GM06990 (cell line): ENCODE results near the gene LARP4B.

Experiments used
- DNase-seq: peaks from one replicate; pipeline ENCODE4 v3.0.0-alpha.2; 2011; ENCODE audit not compliant: insufficient read length; ENCODE audit errors: extremely low read depth
- H3K27me3 ChIP-seq: replicated peaks from 2 replicates; pipeline ENCODE4 v1.6.0; 2011; ENCODE audit warnings: low read length; ENCODE audit not compliant: control insufficient read depth, insufficient read depth
- H3K36me3 ChIP-seq: 2 replicates; pipeline ENCODE4 v1.5.1; 2011; ENCODE audit warnings: low read length; ENCODE audit not compliant: control insufficient read depth, insufficient read depth
- H3K4me3 ChIP-seq: replicated peaks from 2 replicates; pipeline ENCODE4 v1.5.1; 2011; ENCODE audit warnings: low read depth, mild to moderate bottlenecking, control low read depth, low read length
- CTCF ChIP-seq: IDR thresholded peaks from 2 replicates; pipeline ENCODE4 v1.5.1; 2011; ENCODE audit warnings: low read length, control low read depth, mild to moderate bottlenecking, inconsistent platforms; ENCODE audit not compliant: insufficient read depth, poor library complexity, severe bottlenecking

Gene LARP4B

GRCh38 chr10:824497-824896 is 107.0 kb downstream of the LARP4B start:
- no peak for DNase-seq
- no peak for TF ChIP-seq CTCF
- H3K36me3 ChIP-seq: peaks cover 58% of the 10 kb centered on the region
- H3K27me3 ChIP-seq: no peaks in the 10 kb centered on the region
- H3K4me3 ChIP-seq: no peak overlapping the region

GRCh38 chr10:822661-823367 is 108.7 kb downstream of the LARP4B start:
- Histone ChIP-seq H3K36me3 (peaks cover 54% of the 10 kb centered on the region), H3K4me3 (no peak overlapping the region), H3K27me3 (no peaks in the 10 kb centered on the region)
- no peak for DNase-seq
- TF ChIP-seq CTCF: no peak

GRCh38 chr10:822197-822596 is 109.3 kb downstream of the LARP4B start:
- no peak for TF ChIP-seq CTCF
- Histone ChIP-seq H3K4me3 (no peak overlapping the region), H3K36me3 (peaks cover 59% of the 10 kb centered on the region), H3K27me3 (no peaks in the 10 kb centered on the region)
- no peak for DNase-seq

- Histone ChIP-seq H3K27me3 (no peaks in the 10 kb centered on the region), H3K4me3 (no peak overlapping the region), H3K36me3 (peaks cover 65% of the 10 kb centered on the region)
- no peak for DNase-seq
- no peak for TF ChIP-seq CTCF
These were observed 110.2 kb downstream of the LARP4B start for GRCh38 chr10:821322-821721.

- TF ChIP-seq CTCF: no peak
- Histone ChIP-seq H3K27me3 (no peaks in the 10 kb centered on the region), H3K36me3 (peaks cover 68% of the 10 kb centered on the region), H3K4me3 (no peak overlapping the region)
- no peak for DNase-seq
These were observed 111.7 kb downstream of the LARP4B start for GRCh38 chr10:819816-820215.

GRCh38 chr10:819326-819725 is 112.2 kb downstream of the LARP4B start:
- Histone ChIP-seq H3K36me3 (peaks cover 66% of the 10 kb centered on the region), H3K4me3 (no peak overlapping the region), H3K27me3 (no peaks in the 10 kb centered on the region)
- DNase-seq: no peak
- no peak for TF ChIP-seq CTCF
